Kidney (tissue), 14 donors: Measurements from ENCODE around the gene CDH12. TPM values are rescaled to one million over a fixed set of nuclear protein-coding genes. Genes with fewer than 3 reads are reported as not detected.

Source experiments
- DNase-seq, 5 donors: peaks; one replicate each; pipeline ENCODE4 v3.0.0-alpha.2; 2013 to 2020
- FAIRE-seq: peaks from 2 replicates; lab custom pipeline; 2012; peaks lifted over from hg19 to GRCh38; lab: Jason Lieb, UNC
- H3K27ac ChIP-seq, 2 donors: one replicate each; pipeline ENCODE4 v1.7.0; 2013; ENCODE audit warnings: low read depth in 2 of 2, low read length in 2 of 2, inconsistent platforms in 1 of 2
- H3K27me3 ChIP-seq: one replicate; pipeline ENCODE4 v1.7.1; 2013; ENCODE audit warnings: low read length, inconsistent platforms; ENCODE audit not compliant: control insufficient read depth, insufficient read depth
- H3K36me3 ChIP-seq, 3 donors: one replicate each; pipeline versions ENCODE4 v1.7.0 to v1.7.1; 2013; ENCODE audit warnings: low read length in 3 of 3, control low read depth in 1 of 3, inconsistent platforms in 1 of 3; ENCODE audit not compliant: insufficient read depth in 3 of 3, control insufficient read depth in 2 of 3
- H3K4me1 ChIP-seq, 3 donors: one replicate each; pipeline versions ENCODE4 v1.7.0 to v1.7.1; 2013; ENCODE audit warnings: low read length in 3 of 3, inconsistent platforms in 1 of 3, low read depth in 1 of 3; ENCODE audit not compliant: control insufficient read depth in 2 of 3, insufficient read depth in 2 of 3
- H3K4me3 ChIP-seq, 3 donors: one replicate each; pipeline versions ENCODE4 v1.7.0 to v1.8.1; 2013; ENCODE audit warnings: low read length in 3 of 3, control low read depth in 1 of 3, inconsistent platforms in 1 of 3
- H3K9ac ChIP-seq, 3 donors: one replicate each; pipeline versions ENCODE4 v1.7.0 to v1.7.1; 2013; ENCODE audit warnings: low read length in 3 of 3, control low read depth in 1 of 3, inconsistent platforms in 1 of 3
- H3K9me3 ChIP-seq, 3 donors: one replicate each; pipeline versions ENCODE4 v1.7.0 to v1.7.1; 2013; ENCODE audit warnings: low read length in 3 of 3, control low read depth in 1 of 3, inconsistent platforms in 1 of 3; ENCODE audit not compliant: control insufficient read depth in 2 of 3, insufficient read depth in 1 of 3
- intact Hi-C: fragments of 100-400 bp; cut with DNase I; formaldehyde crosslinking; loops from one replicate; pipeline ENCODE4 v1.11.1; 2022
- polyA plus RNA-seq: library from polyadenylated mRNA; stranded (reverse); fragments of 350-450 nt; fragmentation: Illumina TruSeq; extraction: RNeasy Lipid Tissue Mini Kit (QIAGEN cat#74804); gene quantifications from one replicate; pipeline ENCODE4 v1.2.3, GENCODE V29; 2014; ENCODE audit warnings: low read depth, low replicate concordance; ENCODE audit not compliant: insufficient read depth
- total RNA-seq: library from RNA; stranded (reverse); fragmentation: NEBNext Ultra II Directional; extraction: Animal tissue kit (Norgen Biotek cat#: 25700); gene quantifications from one replicate; pipeline ENCODE4 v1.2.1, GENCODE V29; 2021
- TF ChIP-seq, protein P1 (sequence below): IDR thresholded peaks from 3 replicates; pipeline ENCODE4 v1.5.1; 2012; ENCODE audit warnings: mild to moderate bottlenecking, moderate library complexity, borderline replicate concordance; ENCODE audit not compliant: insufficient read depth; ENCODE audit errors: extremely low read depth
- donor health status: control.
- donor health status: control.
- donor health status: control.
- donor health status: control.
- donor health status: control.
- donor health status: DM: yes; HTN: yes; CAD: no.
- donor health status: Normal renal cell carcinoma (clear cell type).

CDH12 gene
- total and polyA plus RNA-seq, 2 donors from 2014 or later, result 0.17 TPM; not detected in 1

DNA sequence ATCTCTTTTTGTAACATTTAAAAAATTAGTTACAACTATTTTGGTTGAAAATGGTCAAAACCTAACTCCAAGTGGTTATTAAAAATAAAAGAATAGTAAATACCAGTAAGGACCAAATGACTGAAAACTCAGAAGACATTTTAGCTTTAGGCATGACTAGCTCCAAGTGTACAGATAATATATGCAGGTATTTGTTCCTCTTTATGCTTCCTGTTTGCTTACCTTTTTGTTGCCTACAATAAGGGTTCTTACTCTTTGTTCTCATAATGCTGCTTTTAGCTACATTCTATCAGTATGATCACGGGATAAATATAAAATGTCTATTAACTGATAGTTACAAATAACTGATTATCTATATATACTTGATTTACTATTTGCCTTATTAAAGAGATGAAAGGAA is 259.6 kb downstream of the CDH12 start:
- FAIRE-seq, result no peak
- TF ChIP-seq, protein P1, sequence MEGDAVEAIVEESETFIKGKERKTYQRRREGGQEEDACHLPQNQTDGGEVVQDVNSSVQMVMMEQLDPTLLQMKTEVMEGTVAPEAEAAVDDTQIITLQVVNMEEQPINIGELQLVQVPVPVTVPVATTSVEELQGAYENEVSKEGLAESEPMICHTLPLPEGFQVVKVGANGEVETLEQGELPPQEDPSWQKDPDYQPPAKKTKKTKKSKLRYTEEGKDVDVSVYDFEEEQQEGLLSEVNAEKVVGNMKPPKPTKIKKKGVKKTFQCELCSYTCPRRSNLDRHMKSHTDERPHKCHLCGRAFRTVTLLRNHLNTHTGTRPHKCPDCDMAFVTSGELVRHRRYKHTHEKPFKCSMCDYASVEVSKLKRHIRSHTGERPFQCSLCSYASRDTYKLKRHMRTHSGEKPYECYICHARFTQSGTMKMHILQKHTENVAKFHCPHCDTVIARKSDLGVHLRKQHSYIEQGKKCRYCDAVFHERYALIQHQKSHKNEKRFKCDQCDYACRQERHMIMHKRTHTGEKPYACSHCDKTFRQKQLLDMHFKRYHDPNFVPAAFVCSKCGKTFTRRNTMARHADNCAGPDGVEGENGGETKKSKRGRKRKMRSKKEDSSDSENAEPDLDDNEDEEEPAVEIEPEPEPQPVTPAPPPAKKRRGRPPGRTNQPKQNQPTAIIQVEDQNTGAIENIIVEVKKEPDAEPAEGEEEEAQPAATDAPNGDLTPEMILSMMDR, result no peak
- intact Hi-C loops, result no loop called here

DNA sequence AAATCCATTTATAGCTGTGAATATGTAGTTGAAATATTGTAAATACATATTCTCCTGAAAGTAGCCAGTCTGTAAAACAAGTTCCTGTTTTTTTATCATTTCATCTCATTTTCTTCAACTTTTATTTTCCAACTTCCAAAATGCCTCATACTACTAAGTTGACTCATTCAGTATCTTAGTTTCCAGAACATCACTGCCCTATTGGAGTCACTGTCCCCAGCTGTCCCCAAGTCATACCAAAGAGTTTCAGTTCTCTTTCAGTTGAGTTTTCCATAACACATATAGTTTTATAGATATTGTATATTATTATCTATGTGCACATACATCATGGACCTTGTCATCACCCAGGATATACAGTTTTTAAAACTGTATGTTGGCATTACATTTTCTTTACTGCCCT is 261.7 kb downstream of the CDH12 start:
- FAIRE-seq, result no peak
- DNase-seq, result no peak
- Histone ChIP-seq H3K27me3 (no peaks in the 10 kb centered on the region), H3K9ac (no peak overlapping the region), H3K4me1 (no peaks in the 10 kb centered on the region), H3K27ac (no peak overlapping the region), H3K9me3 (no peaks in the 10 kb centered on the region), H3K4me3 (no peak overlapping the region), H3K36me3 (no peaks in the 10 kb centered on the region)
- TF ChIP-seq, protein P1, result no peak
- intact Hi-C loops, result no loop called here

More for the DNA sequence above, 259.6 kb downstream of the CDH12 start:
- Histone ChIP-seq H3K4me1 (no peaks in the 10 kb centered on the region), H3K27me3 (no peaks in the 10 kb centered on the region), H3K36me3 (no peaks in the 10 kb centered on the region), H3K9me3 (no peaks in the 10 kb centered on the region), H3K4me3 (no peak overlapping the region), H3K27ac (no peak overlapping the region), H3K9ac (no peak overlapping the region)
- DNase-seq, result no peak

DNA sequence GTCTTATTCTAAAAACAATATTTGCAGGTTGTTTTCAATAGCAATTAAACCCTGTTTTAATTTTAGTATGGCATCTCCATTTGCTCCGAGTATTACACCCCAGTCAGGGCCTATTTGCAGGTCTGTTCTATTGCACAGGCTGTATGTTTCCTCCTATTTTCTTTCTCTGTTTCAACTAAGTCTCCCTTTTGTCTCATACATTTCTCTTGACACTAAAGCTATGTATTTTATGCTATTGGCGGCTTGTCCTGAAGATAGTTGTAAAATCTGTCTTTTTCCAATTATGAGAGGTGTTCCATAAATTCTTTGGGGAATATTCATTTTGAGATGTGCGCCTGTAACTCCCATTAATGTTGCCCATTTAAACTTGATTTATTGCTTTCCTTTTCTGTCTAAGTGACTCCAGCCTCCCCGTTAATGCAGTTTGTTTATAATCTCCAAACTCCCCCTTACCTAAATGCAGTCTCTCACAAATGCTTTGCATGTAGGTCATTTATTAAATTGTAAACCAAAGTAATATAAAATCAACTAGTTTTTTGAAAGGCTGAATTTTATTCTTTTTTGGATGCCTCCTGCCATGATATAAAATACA is 262.4 kb downstream of the CDH12 start:
- Histone ChIP-seq H3K9me3 (no peaks in the 10 kb centered on the region), H3K4me3 (no peak overlapping the region), H3K4me1 (no peaks in the 10 kb centered on the region), H3K27ac (no peak overlapping the region), H3K9ac (no peak overlapping the region), H3K27me3 (no peaks in the 10 kb centered on the region), H3K36me3 (no peaks in the 10 kb centered on the region)
- TF ChIP-seq, protein P1, result no peak
- peak in 2 of 5 donors; percentile 1 to 26 for DNase-seq
- intact Hi-C loops, result no loop called here
- FAIRE-seq, result no peak

DNA sequence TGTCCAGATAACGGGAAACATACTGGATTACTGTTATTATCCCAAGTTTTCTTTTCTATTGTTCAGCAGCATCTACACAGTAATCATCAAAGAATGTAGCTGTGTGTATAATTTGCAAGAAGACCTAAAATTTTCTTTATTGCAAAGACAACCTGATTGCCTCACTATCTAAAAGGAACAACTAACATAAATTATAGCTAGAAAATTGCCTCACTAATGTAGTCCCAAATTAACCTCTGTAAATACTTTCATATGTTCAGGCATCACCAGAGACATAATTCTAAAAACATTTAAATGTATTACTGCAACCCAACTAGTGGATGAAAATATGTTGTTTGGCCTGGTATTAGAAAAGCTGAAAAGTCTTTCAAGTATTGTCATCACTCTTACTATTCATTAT is 275.4 kb downstream of the CDH12 start:
- TF ChIP-seq, protein P1, result no peak
- peaks cover 0 to 3% (median 0%) of the 10 kb centered on the region in 3 donors for H3K9me3 ChIP-seq
- no peak overlapping the region for H3K9ac ChIP-seq
- no peak overlapping the region for H3K27ac ChIP-seq
- no peaks in the 10 kb centered on the region for H3K36me3 ChIP-seq
- no peak for FAIRE-seq
- no peaks in the 10 kb centered on the region for H3K27me3 ChIP-seq
- H3K4me1 ChIP-seq, result no peaks in the 10 kb centered on the region
- intact Hi-C loops, result no loop called here
- H3K4me3 ChIP-seq, result no peak overlapping the region
- DNase-seq, result no peak
